ENCODE measurements around the gene BID. TPM values are rescaled to one million over a fixed set of nuclear protein-coding genes. Genes with fewer than 3 reads are reported as not detected.
A peak's percentile ranks its signal among the peaks of the same experiment; 100 is the strongest.

BID gene
- total and polyA plus RNA-seq, 4 donors = 13.1 to 179 (median 37.5) TPM

DNA sequence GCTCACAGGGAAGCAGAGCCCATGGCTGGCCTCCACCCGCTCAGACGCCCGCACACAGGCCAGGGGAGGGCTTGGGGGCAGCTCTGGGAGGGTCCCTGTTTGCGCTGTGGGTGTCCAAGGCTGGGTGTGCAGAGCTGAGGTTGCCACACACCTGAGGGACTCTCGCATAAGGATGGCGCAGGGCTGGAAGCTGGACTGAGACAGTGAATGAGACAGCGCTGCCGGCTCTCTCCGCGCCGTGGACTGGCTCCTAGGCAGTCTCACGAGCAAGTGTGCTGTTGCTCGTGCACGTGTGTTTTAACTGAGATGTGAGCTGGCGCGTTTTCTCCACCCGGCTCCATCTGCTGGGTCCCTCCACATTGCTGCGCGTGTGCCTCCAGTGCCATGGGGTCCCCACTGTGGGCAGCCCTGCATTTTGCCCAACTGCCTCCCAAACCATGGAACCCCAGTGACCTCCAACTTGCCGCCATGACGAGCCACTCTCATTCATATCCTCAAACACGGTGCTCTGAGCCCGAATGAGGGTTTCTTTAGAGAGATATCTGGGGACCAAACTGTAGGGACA is 4.2 kb upstream of the BID start:
- H3K27me3 ChIP-seq (ENCODE audit: control insufficient read depth in 3 of 3, insufficient read depth in 3 of 3, low read length in 2 of 3) = peaks cover 0 to 3% (median 0%) of the 10 kb centered on the region in 3 donors
- H3K4me1 ChIP-seq (ENCODE audit: control insufficient read depth in 5 of 5, insufficient read depth in 5 of 5, low read length in 5 of 5) = peaks cover 0 to 19% (median 8%) of the 10 kb centered on the region in 5 donors
- no peak overlapping the region for H3K4me3 ChIP-seq
- H3K36me3 ChIP-seq (ENCODE audit: control insufficient read depth in 4 of 4, insufficient read depth in 4 of 4, low read length in 4 of 4) = no peaks in the 10 kb centered on the region
- no peak overlapping the region for H3K27ac ChIP-seq (ENCODE audit: low read depth in 1 of 2, low read length in 1 of 2)
- peaks cover 0 to 3% (median 0%) of the 10 kb centered on the region in 4 donors for H3K9me3 ChIP-seq (ENCODE audit: control insufficient read depth in 4 of 4, insufficient read depth in 3 of 4, low read length in 3 of 4)
- TF ChIP-seq, protein P1, sequence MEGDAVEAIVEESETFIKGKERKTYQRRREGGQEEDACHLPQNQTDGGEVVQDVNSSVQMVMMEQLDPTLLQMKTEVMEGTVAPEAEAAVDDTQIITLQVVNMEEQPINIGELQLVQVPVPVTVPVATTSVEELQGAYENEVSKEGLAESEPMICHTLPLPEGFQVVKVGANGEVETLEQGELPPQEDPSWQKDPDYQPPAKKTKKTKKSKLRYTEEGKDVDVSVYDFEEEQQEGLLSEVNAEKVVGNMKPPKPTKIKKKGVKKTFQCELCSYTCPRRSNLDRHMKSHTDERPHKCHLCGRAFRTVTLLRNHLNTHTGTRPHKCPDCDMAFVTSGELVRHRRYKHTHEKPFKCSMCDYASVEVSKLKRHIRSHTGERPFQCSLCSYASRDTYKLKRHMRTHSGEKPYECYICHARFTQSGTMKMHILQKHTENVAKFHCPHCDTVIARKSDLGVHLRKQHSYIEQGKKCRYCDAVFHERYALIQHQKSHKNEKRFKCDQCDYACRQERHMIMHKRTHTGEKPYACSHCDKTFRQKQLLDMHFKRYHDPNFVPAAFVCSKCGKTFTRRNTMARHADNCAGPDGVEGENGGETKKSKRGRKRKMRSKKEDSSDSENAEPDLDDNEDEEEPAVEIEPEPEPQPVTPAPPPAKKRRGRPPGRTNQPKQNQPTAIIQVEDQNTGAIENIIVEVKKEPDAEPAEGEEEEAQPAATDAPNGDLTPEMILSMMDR (IDR thresholded peaks at IDR 0.05; ENCODE audit: control extremely low read depth, extremely low read depth) = no peak
- ATAC-seq (ENCODE audit: insufficient read depth, low FRiP score) = no peak
- no peak for DNase-seq
- 96 to 97% methylated on average over 23 of the region's 23 CpGs for WGBS, 2 donors
- H3K9ac ChIP-seq (ENCODE audit: insufficient read depth in 1 of 2, low read length in 2 of 2) = no peak overlapping the region

DNA sequence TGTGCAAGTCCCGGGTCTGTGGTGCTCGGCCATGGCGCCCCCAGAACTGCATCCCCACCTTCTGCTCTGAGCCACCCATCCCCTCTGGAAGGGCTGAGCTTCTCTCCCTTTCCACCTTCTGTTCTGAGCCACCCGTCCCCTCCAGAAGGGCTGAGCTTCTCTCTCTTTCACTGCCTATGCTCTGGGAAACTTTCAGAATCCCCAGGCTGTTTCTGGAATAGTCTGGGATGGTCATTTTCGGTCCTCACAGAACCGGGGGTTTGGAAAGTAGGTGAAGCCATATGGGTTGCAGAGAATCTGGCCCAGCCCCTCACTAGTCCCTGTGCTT is 3.4 kb upstream of the BID start:
- peaks cover 0 to 27% (median 8%) of the 10 kb centered on the region in 5 donors for H3K4me1 ChIP-seq (ENCODE audit: control insufficient read depth in 5 of 5, insufficient read depth in 5 of 5, low read length in 5 of 5)
- TF ChIP-seq, protein P1 (IDR thresholded peaks at IDR 0.05; ENCODE audit: control extremely low read depth, extremely low read depth) = no peak
- H3K27me3 ChIP-seq (ENCODE audit: control insufficient read depth in 3 of 3, insufficient read depth in 3 of 3, low read length in 2 of 3) = peaks cover 0 to 3% (median 0%) of the 10 kb centered on the region in 3 donors
- H3K9ac ChIP-seq (ENCODE audit: insufficient read depth in 1 of 2, low read length in 2 of 2) = no peak overlapping the region
- H3K27ac ChIP-seq (ENCODE audit: low read depth in 1 of 2, low read length in 1 of 2) = peak overlapping the region in 1 of 2 donors; percentile 92
- DNase-seq (no peak), ATAC-seq (ENCODE audit: insufficient read depth, low FRiP score) (no peak)
- peaks cover 0 to 3% (median 0%) of the 10 kb centered on the region in 4 donors for H3K9me3 ChIP-seq (ENCODE audit: control insufficient read depth in 4 of 4, insufficient read depth in 3 of 4, low read length in 3 of 4)
- WGBS, 2 donors = 42 to 54% methylated on average over 6 of the region's 6 CpGs
- H3K36me3 ChIP-seq (ENCODE audit: control insufficient read depth in 4 of 4, insufficient read depth in 4 of 4, low read length in 4 of 4) = no peaks in the 10 kb centered on the region
- H3K4me3 ChIP-seq = peak overlapping the region; percentile 24

DNA sequence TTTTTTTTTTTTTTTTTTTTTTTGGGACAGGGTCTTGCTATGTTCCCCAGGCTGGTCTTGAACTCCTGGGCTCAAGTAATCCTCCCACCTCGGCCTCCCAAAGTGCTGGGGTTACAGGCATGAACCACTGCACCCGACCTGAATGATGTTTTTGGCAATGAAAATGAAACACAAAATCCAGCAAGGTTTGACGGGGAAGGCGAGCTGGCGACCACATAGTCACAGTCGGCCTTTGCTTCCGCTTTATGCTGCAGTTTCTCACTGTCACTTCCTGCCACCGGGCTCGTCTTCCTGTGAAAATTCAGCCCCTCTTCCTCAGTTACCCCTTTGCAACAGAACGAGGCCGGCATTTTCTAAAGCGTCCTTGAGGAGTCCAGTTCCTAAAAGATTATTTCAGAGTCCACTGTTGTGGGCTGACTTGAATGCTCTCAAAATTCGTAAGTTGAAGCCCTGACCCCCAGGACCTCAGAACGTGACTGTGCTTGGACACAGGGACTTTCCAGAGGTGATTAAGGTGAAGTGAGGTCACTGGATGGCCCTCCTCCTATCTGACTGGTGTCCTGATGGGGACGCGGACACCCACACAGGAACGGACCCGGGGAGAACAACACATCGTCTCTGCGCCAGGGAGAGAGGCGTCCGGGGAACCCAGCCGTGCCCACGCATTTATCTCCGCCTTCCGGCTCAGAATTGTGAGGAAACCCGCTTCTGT is 2.9 kb upstream of the BID start:
- ATAC-seq (ENCODE audit: insufficient read depth, low FRiP score) = no peak
- Histone ChIP-seq H3K4me3 (peak overlapping the region; percentile 24), H3K36me3 (ENCODE audit: control insufficient read depth in 4 of 4, insufficient read depth in 4 of 4, low read length in 4 of 4) (no peaks in the 10 kb centered on the region), H3K27me3 (ENCODE audit: control insufficient read depth in 3 of 3, insufficient read depth in 3 of 3, low read length in 2 of 3) (no peaks in the 10 kb centered on the region), H3K9ac (ENCODE audit: insufficient read depth in 1 of 2, low read length in 2 of 2) (no peak overlapping the region), H3K27ac (ENCODE audit: low read depth in 1 of 2, low read length in 1 of 2) (peak overlapping the region in 1 of 2 donors; percentile 92), H3K4me1 (ENCODE audit: control insufficient read depth in 5 of 5, insufficient read depth in 5 of 5, low read length in 5 of 5) (peaks cover 0 to 29% (median 8%) of the 10 kb centered on the region in 5 donors), H3K9me3 (ENCODE audit: control insufficient read depth in 4 of 4, insufficient read depth in 3 of 4, low read length in 3 of 4) (peaks cover 0 to 3% (median 0%) of the 10 kb centered on the region in 4 donors)
- DNase-seq = no peak
- whole genome bisulfite sequencing, 2 donors = 18 to 40% methylated on average over 27 of the region's 27 CpGs
- TF ChIP-seq, protein P1 (IDR thresholded peaks at IDR 0.05; ENCODE audit: control extremely low read depth, extremely low read depth) = no peak

Measured in lung (tissue), 12 donors.